Liver (tissue), 2 donors: Measurements from ENCODE around the gene ALPI.

Experiments used
- RAD21 ChIP-seq, 2 donors: IDR thresholded peaks; 2 replicates each; pipeline ENCODE4 v1.6.1; 2016; ENCODE audit warnings: antibody characterized with exemption in 2 of 2, mild to moderate bottlenecking in 2 of 2
- SP1 ChIP-seq: IDR thresholded peaks from 2 replicates; pipeline ENCODE4 v1.6.1; 2018; ENCODE audit warnings: antibody characterized with exemption, mild to moderate bottlenecking
- donor health status: healthy.

GRCh38 chr2:232459419-232460035 lies 3.6 kb downstream of the ALPI start:
- TF ChIP-seq RAD21 (IDR thresholded peaks at IDR 0.05) (no peak), SP1 (no peak)
